Measurements from ENCODE around the gene FKBP6.

GRCh38 chr7:73345951-73346350 is 18.0 kb downstream of the FKBP6 start:
- no peak for TF ChIP-seq CTCF (IDR thresholded peaks at IDR 0.05)
- no peak for TF ChIP-seq POLR2A (IDR thresholded peaks at IDR 0.05)
